ENCODE results near the gene EVA1A.

EVA1A gene

DNA sequence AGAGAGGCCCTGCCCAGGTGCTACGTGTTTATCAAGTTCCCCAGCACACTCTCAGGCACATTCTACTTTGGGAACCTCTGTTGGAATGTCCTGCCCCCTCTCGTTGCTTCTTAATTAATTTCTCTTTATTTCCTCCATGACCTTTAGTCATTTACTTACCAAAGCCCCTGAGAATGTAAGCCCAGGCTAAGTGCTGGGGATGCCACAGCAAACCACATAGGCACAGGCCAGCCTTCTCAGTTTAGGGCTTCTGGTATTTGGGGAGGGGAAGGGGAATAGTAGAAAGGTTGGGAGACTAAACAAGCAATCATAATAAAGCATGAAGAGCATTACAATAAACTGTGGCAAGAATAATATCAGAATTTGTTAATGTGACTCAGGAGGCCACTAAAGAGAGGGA lies 85.7 kb downstream of the EVA1A start:
- Histone ChIP-seq H3K27me3 (ENCODE audit: control insufficient read depth in 5 of 5, insufficient read depth in 4 of 5, low read length in 5 of 5) (peaks cover 0 to 2% (median 0%) of the 10 kb centered on the region in 5 donors), H3K27ac (ENCODE audit: low read depth, low read length) (no peak overlapping the region), H3K4me1 (ENCODE audit: control insufficient read depth in 5 of 5, insufficient read depth in 5 of 5, low read length in 5 of 5) (peaks cover 0 to 12% (median 0%) of the 10 kb centered on the region in 5 donors), H3K9ac (ENCODE audit: low read length in 5 of 5) (no peak overlapping the region), H3K4me3 (ENCODE audit: low read depth in 1 of 5, low read length in 5 of 5) (no peak overlapping the region), H3K9me3 (ENCODE audit: control insufficient read depth in 5 of 5, low read length in 5 of 5) (no peaks in the 10 kb centered on the region), H3K36me3 (ENCODE audit: control insufficient read depth in 5 of 5, insufficient read depth in 5 of 5, low read length in 5 of 5) (no peaks in the 10 kb centered on the region)

DNA sequence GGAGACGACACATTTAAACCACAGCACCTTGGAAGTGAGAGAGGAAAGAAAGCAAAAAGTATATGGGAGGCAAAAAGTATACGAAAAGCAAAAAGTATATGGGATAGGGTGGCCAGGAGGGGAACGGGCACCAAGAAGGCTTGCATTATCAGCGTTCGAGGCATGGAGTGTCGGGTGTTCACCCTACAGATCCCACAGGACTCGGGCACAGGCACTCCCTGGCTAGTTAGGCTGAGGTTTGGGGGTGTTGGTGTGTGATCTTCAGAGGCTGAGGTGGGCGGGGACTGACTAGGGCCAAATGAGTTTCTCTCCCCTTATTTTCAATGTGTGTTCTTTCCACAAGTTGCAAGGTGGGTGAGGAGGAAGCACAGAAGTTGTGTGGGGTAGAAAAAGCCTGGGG lies 86.6 kb downstream of the EVA1A start:
- no peaks in the 10 kb centered on the region for H3K9me3 ChIP-seq (ENCODE audit: control insufficient read depth in 5 of 5, low read length in 5 of 5)
- H3K9ac ChIP-seq (ENCODE audit: low read length in 5 of 5), result no peak overlapping the region
- peaks cover 0 to 2% (median 0%) of the 10 kb centered on the region in 5 donors for H3K27me3 ChIP-seq (ENCODE audit: control insufficient read depth in 5 of 5, insufficient read depth in 4 of 5, low read length in 5 of 5)
- H3K4me3 ChIP-seq (ENCODE audit: low read depth in 1 of 5, low read length in 5 of 5), result no peak overlapping the region
- H3K4me1 ChIP-seq (ENCODE audit: control insufficient read depth in 5 of 5, insufficient read depth in 5 of 5, low read length in 5 of 5), result peaks cover 0 to 12% (median 0%) of the 10 kb centered on the region in 5 donors
- no peaks in the 10 kb centered on the region for H3K36me3 ChIP-seq (ENCODE audit: control insufficient read depth in 5 of 5, insufficient read depth in 5 of 5, low read length in 5 of 5)
- H3K27ac ChIP-seq (ENCODE audit: low read depth, low read length), result no peak overlapping the region

DNA sequence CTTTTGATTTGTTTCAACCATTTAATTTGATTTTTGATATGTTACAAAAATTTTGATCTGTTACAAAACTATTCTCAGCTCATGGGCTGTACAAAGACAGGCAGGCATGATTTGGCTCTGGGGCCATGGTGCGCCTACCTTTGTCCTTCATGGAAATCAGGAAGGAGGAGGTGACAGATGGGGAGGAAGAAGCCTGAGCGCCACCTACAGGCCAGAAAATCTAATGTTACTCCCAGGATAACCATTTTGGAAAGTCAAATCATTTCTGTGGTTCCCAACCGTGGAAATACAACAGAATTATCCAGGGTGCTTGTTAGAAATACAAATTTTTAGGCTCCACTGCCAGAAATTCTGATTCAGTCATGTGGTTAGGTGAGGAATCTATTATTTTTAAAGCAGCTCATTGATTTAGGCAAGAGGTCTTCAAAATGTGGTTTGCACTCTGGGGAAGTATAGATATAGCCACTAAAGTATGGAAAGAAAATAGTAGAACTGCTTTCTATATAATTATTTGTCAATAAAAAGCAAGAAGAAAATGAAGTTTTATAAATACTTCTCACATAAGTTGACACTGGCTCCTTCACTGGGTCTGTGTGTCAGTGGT lies 93.9 kb downstream of the EVA1A start:
- no peaks in the 10 kb centered on the region for H3K9me3 ChIP-seq (ENCODE audit: control insufficient read depth in 5 of 5, low read length in 5 of 5)
- H3K27ac ChIP-seq (ENCODE audit: low read depth, low read length), result no peak overlapping the region
- no peaks in the 10 kb centered on the region for H3K4me1 ChIP-seq (ENCODE audit: control insufficient read depth in 5 of 5, insufficient read depth in 5 of 5, low read length in 5 of 5)
- no peak overlapping the region for H3K9ac ChIP-seq (ENCODE audit: low read length in 5 of 5)
- no peak overlapping the region for H3K4me3 ChIP-seq (ENCODE audit: low read depth in 1 of 5, low read length in 5 of 5)
- peaks cover 0 to 4% (median 3%) of the 10 kb centered on the region in 5 donors for H3K27me3 ChIP-seq (ENCODE audit: control insufficient read depth in 5 of 5, insufficient read depth in 4 of 5, low read length in 5 of 5)
- H3K36me3 ChIP-seq (ENCODE audit: control insufficient read depth in 5 of 5, insufficient read depth in 5 of 5, low read length in 5 of 5), result no peaks in the 10 kb centered on the region

DNA sequence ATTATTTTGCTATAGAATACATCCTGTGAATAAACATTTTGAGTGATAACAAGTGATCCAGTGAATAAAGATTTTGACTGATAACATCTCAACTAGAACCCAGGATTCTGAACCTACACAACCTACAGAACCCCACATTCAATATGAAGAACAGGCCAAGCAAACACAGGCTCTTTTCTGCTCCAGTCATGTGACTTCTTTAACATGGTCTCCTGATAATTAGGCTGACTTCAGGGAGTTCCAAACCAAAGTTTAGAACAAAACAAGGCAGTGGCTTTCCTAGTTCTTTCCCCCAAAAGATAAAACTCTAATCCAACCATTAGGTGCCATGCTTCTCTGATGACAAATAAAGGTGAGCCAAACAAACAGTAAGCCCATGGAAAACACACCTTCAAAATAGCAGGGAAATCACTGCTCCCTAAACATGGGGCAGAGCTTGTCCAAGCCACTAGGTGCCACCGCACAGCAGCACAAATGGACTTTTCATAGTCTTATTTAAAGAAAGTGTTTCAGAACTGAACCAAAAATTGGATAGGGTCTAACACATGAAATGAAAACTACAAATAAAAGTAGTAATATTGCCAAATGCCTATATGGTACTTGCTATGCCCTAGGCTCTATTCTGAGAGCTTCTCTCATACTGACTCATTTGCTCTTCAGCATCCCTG lies 95.3 kb downstream of the EVA1A start:
- no peak overlapping the region for H3K4me3 ChIP-seq (ENCODE audit: low read depth in 1 of 5, low read length in 5 of 5)

DNA sequence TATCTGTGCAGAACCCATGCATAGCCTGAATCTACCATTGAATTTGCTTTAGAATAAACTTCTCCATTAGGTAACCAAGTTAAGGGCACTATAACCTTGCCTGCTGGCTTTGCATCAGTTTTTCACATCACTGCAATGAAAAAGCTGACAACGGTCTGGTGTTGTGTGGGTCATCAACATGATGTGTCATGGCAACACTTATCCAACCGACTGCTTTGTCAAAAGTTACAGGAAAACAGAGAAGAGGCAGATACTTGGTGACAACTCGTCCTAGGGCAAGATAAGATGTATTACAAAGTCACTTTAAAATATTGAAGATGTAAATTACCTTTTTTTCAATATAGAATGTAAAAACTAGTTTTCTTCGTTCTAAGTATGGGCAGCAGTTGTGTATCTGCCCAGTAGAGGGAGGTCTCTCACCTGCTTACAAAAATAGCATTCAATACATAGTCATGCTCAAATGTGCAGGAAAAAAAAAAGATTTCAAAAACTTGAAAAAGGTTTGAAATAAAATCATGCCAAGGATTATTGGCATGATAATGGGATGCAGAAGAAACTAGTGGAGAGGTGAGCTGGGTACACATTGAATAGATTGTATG lies 96.3 kb downstream of the EVA1A start:
- peaks cover 0 to 4% (median 0%) of the 10 kb centered on the region in 5 donors for H3K9me3 ChIP-seq (ENCODE audit: control insufficient read depth in 5 of 5, low read length in 5 of 5)
- no peak overlapping the region for H3K27ac ChIP-seq (ENCODE audit: low read depth, low read length)

More for the DNA sequence above, 95.3 kb downstream of the EVA1A start:
- Histone ChIP-seq H3K9ac (ENCODE audit: low read length in 5 of 5) (no peak overlapping the region), H3K36me3 (ENCODE audit: control insufficient read depth in 5 of 5, insufficient read depth in 5 of 5, low read length in 5 of 5) (no peaks in the 10 kb centered on the region), H3K27me3 (ENCODE audit: control insufficient read depth in 5 of 5, insufficient read depth in 4 of 5, low read length in 5 of 5) (peaks cover 0 to 4% (median 3%) of the 10 kb centered on the region in 5 donors), H3K9me3 (ENCODE audit: control insufficient read depth in 5 of 5, low read length in 5 of 5) (peaks cover 0 to 3% (median 0%) of the 10 kb centered on the region in 5 donors), H3K4me1 (ENCODE audit: control insufficient read depth in 5 of 5, insufficient read depth in 5 of 5, low read length in 5 of 5) (no peaks in the 10 kb centered on the region), H3K27ac (ENCODE audit: low read depth, low read length) (no peak overlapping the region)

DNA sequence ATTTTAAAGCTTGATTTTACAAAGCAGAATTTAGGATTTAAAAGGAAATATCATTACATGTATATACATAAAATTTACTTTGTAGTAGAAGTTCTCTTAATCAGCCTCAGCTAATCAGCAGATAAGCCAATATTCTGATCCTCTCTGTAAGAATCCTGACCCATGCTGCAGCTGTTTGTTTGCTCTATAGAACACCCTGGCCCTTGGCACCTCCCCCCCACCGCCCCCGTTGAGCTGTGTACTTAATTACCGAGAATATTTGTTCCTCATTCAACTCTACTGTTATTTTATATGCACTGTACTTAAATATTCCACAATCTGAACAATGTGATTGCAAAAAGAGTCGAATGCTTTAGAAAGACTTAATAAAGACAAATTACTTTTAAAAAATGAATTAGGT lies 98.0 kb downstream of the EVA1A start:
- H3K9ac ChIP-seq (ENCODE audit: low read length in 5 of 5), result no peak overlapping the region
- no peaks in the 10 kb centered on the region for H3K4me1 ChIP-seq (ENCODE audit: control insufficient read depth in 5 of 5, insufficient read depth in 5 of 5, low read length in 5 of 5)
- no peaks in the 10 kb centered on the region for H3K36me3 ChIP-seq (ENCODE audit: control insufficient read depth in 5 of 5, insufficient read depth in 5 of 5, low read length in 5 of 5)

More for the DNA sequence above, 96.3 kb downstream of the EVA1A start:
- H3K4me1 ChIP-seq (ENCODE audit: control insufficient read depth in 5 of 5, insufficient read depth in 5 of 5, low read length in 5 of 5), result no peaks in the 10 kb centered on the region
- no peak overlapping the region for H3K4me3 ChIP-seq (ENCODE audit: low read depth in 1 of 5, low read length in 5 of 5)
- H3K9ac ChIP-seq (ENCODE audit: low read length in 5 of 5), result no peak overlapping the region
- H3K27me3 ChIP-seq (ENCODE audit: control insufficient read depth in 5 of 5, insufficient read depth in 4 of 5, low read length in 5 of 5), result peaks cover 0 to 4% (median 3%) of the 10 kb centered on the region in 5 donors
- no peaks in the 10 kb centered on the region for H3K36me3 ChIP-seq (ENCODE audit: control insufficient read depth in 5 of 5, insufficient read depth in 5 of 5, low read length in 5 of 5)

DNA sequence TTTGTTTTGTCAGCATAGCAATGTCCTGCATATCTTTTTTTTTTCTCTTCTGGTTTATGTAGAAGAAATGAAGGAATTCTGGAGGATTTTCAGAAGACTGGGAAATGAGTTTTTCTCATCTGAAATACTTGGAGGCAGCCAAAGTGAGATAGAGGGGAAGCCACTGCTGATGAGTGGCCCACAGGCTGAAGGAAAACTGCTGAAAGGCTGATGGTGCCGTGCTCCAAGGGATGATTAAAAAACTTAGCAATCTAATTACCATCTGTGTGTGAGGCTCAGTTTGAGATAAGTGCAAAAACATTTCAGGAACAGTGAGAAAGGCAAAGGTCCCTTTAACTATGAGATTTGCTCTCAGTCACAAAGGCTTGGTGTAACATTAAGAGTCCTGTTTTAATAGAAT lies 98.5 kb downstream of the EVA1A start:
- Histone ChIP-seq H3K27ac (ENCODE audit: low read depth, low read length) (no peak overlapping the region), H3K9ac (ENCODE audit: low read length in 5 of 5) (no peak overlapping the region), H3K9me3 (ENCODE audit: control insufficient read depth in 5 of 5, low read length in 5 of 5) (peaks cover 0 to 4% (median 0%) of the 10 kb centered on the region in 5 donors), H3K4me3 (ENCODE audit: low read depth in 1 of 5, low read length in 5 of 5) (no peak overlapping the region), H3K36me3 (ENCODE audit: control insufficient read depth in 5 of 5, insufficient read depth in 5 of 5, low read length in 5 of 5) (no peaks in the 10 kb centered on the region), H3K4me1 (ENCODE audit: control insufficient read depth in 5 of 5, insufficient read depth in 5 of 5, low read length in 5 of 5) (no peaks in the 10 kb centered on the region), H3K27me3 (ENCODE audit: control insufficient read depth in 5 of 5, insufficient read depth in 4 of 5, low read length in 5 of 5) (peaks cover 0 to 4% (median 3%) of the 10 kb centered on the region in 5 donors)

More for the DNA sequence above, 98.0 kb downstream of the EVA1A start:
- H3K27ac ChIP-seq (ENCODE audit: low read depth, low read length), result no peak overlapping the region
- H3K27me3 ChIP-seq (ENCODE audit: control insufficient read depth in 5 of 5, insufficient read depth in 4 of 5, low read length in 5 of 5), result peaks cover 0 to 4% (median 3%) of the 10 kb centered on the region in 5 donors
- peaks cover 0 to 4% (median 0%) of the 10 kb centered on the region in 5 donors for H3K9me3 ChIP-seq (ENCODE audit: control insufficient read depth in 5 of 5, low read length in 5 of 5)
- H3K4me3 ChIP-seq (ENCODE audit: low read depth in 1 of 5, low read length in 5 of 5), result no peak overlapping the region

DNA sequence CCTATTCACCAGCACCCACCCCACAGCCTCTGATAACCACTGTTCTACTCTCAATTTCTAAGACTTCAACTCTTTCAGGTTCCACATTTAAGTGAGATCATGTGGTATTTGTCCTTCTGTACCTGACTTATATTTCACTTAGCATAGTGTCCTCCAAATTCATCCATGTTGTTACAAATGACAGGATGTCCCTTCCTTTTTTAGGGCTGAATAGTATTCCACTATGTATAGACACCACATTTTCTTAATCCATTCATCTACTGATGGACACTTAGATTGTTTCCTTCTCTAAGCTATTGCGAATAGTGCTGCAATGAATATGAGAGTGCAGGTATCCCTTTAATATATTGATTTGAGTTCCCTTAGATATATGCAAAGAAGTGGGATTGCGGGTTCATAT lies 100.1 kb downstream of the EVA1A start:
- Histone ChIP-seq H3K4me3 (ENCODE audit: low read depth in 1 of 5, low read length in 5 of 5) (no peak overlapping the region), H3K27me3 (ENCODE audit: control insufficient read depth in 5 of 5, insufficient read depth in 4 of 5, low read length in 5 of 5) (peaks cover 0 to 4% (median 3%) of the 10 kb centered on the region in 5 donors), H3K4me1 (ENCODE audit: control insufficient read depth in 5 of 5, insufficient read depth in 5 of 5, low read length in 5 of 5) (no peaks in the 10 kb centered on the region), H3K36me3 (ENCODE audit: control insufficient read depth in 5 of 5, insufficient read depth in 5 of 5, low read length in 5 of 5) (no peaks in the 10 kb centered on the region), H3K9me3 (ENCODE audit: control insufficient read depth in 5 of 5, low read length in 5 of 5) (peaks cover 0 to 4% (median 0%) of the 10 kb centered on the region in 5 donors), H3K9ac (ENCODE audit: low read length in 5 of 5) (no peak overlapping the region), H3K27ac (ENCODE audit: low read depth, low read length) (no peak overlapping the region)

DNA sequence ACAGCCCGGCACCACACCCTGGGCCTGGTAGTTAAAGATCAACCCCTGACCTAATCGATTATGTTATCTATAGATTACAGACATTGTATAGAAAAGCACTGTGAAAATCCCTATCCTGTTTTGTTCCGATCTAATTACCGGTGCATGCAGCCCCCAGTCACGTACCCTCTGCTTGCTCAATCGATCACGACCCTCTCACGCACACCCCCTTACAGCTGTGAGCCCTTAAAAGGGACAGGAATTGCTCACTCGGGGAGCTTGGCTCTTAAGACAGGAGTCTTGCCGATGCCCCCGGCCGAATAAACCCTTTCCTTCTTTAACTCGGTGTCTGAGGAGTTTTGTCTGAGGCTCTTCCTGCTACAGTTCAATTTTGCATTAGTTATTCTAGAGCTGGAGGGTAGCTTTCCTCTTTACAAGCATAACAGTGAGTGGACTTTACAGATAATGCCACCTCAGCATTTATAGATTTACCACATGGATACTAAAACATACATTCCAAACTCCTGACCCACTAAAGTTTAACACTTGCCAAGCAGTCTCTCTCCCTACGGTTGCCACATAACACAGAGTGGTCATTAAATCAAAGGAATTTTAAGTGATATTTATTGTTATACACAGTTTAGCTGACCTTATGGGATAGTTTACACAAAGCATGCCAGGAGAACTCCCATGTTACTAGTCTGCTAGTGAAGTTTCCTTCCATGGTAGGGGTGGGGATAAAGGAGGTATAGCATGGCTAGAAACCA lies 101.0 kb downstream of the EVA1A start:
- Histone ChIP-seq H3K9me3 (ENCODE audit: control insufficient read depth in 5 of 5, low read length in 5 of 5) (peaks cover 0 to 4% (median 0%) of the 10 kb centered on the region in 5 donors), H3K36me3 (ENCODE audit: control insufficient read depth in 5 of 5, insufficient read depth in 5 of 5, low read length in 5 of 5) (no peaks in the 10 kb centered on the region), H3K27ac (ENCODE audit: low read depth, low read length) (no peak overlapping the region), H3K9ac (ENCODE audit: low read length in 5 of 5) (no peak overlapping the region), H3K4me3 (ENCODE audit: low read depth in 1 of 5, low read length in 5 of 5) (no peak overlapping the region), H3K27me3 (ENCODE audit: control insufficient read depth in 5 of 5, insufficient read depth in 4 of 5, low read length in 5 of 5) (peaks cover 0 to 4% (median 3%) of the 10 kb centered on the region in 5 donors), H3K4me1 (ENCODE audit: control insufficient read depth in 5 of 5, insufficient read depth in 5 of 5, low read length in 5 of 5) (no peaks in the 10 kb centered on the region)

Data from subcutaneous abdominal adipose tissue (tissue), 5 donors.